HUES48 (cell line): Measurements from ENCODE around the gene LSR.

Experiments
- H3K27ac ChIP-seq: one replicate; pipeline ENCODE4 v1.7.0; 2013; ENCODE audit warnings: low read depth, low read length, inconsistent platforms
- H3K27me3 ChIP-seq: 2 replicates; pipeline ENCODE4 v1.6.1; 2013; ENCODE audit warnings: mild to moderate bottlenecking, low read length; ENCODE audit not compliant: control insufficient read depth, insufficient read depth
- H3K36me3 ChIP-seq: 2 replicates; pipeline ENCODE4 v1.6.1; 2013; ENCODE audit warnings: low read length; ENCODE audit not compliant: control insufficient read depth, insufficient read depth
- H3K4me1 ChIP-seq: 2 replicates; pipeline ENCODE4 v1.6.1; 2013; ENCODE audit warnings: mild to moderate bottlenecking, low read length; ENCODE audit not compliant: control insufficient read depth, insufficient read depth
- H3K4me3 ChIP-seq: 2 replicates; pipeline ENCODE4 v1.5.1; 2013; ENCODE audit warnings: mild to moderate bottlenecking, low read depth, low read length
- H3K9ac ChIP-seq: 2 replicates; pipeline ENCODE4 v1.6.1; 2013; ENCODE audit warnings: mild to moderate bottlenecking, low read depth, low read length, moderate library complexity
- H3K9me3 ChIP-seq: 2 replicates; pipeline ENCODE4 v1.6.1; 2013; ENCODE audit warnings: low read length; ENCODE audit not compliant: control insufficient read depth, insufficient read depth

The LSR gene

DNA sequence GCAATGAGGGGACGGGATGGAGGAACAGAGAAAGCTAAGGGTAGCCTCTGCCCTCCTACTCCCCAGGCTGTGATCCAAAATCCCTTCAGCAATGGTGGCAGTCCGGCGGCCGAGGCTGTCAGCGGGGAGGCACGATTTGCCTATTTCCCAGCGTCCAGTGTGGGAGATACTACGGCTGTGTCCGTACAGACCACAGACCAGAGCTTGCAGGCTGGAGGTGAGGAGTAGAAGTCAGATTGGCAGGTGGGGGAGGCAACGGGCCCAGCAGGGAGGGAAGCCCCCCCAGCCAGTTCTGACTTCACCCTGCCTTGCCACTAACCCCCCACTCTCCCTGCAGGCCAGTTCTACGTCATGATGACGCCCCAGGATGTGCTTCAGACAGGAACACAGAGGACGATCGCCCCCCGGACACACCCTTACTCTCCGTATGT, 21.6 kb downstream of the LSR start:
- H3K27me3 ChIP-seq: no peaks in the 10 kb centered on the region
- H3K9ac ChIP-seq: no peak overlapping the region
- no peak overlapping the region for H3K4me3 ChIP-seq
- no peak overlapping the region for H3K27ac ChIP-seq
- peaks cover 7% of the 10 kb centered on the region; the same call in 1 of the 2 replicates for H3K4me1 ChIP-seq
- H3K9me3 ChIP-seq: no peaks in the 10 kb centered on the region
- peaks cover 61% of the 10 kb centered on the region for H3K36me3 ChIP-seq

DNA sequence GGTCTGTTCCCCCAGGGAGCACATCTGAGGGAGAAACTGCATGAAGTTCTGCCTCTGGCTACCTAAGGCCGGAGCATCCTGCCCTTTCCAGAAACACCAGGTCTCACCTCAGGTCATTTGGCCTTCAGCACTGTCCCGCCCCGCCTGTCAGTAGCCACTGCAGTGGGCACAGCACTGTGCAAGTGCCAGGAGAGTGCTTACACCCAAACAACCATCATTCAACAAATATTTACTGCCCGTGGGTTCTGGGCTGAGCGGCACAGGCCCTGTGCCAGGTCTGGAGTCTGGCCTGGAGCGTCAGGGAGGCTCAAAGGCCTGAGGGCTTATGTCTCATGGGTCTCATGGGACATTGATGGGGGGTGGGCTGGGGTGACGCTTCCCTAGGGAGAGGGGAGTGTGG, 22.7 kb downstream of the LSR start:
- Histone ChIP-seq H3K9me3 (no peaks in the 10 kb centered on the region), H3K36me3 (peaks cover 63% of the 10 kb centered on the region), H3K4me1 (peaks cover 7% of the 10 kb centered on the region; the same call in 1 of the 2 replicates), H3K27me3 (no peaks in the 10 kb centered on the region), H3K9ac (no peak overlapping the region), H3K4me3 (no peak overlapping the region), H3K27ac (no peak overlapping the region)

DNA sequence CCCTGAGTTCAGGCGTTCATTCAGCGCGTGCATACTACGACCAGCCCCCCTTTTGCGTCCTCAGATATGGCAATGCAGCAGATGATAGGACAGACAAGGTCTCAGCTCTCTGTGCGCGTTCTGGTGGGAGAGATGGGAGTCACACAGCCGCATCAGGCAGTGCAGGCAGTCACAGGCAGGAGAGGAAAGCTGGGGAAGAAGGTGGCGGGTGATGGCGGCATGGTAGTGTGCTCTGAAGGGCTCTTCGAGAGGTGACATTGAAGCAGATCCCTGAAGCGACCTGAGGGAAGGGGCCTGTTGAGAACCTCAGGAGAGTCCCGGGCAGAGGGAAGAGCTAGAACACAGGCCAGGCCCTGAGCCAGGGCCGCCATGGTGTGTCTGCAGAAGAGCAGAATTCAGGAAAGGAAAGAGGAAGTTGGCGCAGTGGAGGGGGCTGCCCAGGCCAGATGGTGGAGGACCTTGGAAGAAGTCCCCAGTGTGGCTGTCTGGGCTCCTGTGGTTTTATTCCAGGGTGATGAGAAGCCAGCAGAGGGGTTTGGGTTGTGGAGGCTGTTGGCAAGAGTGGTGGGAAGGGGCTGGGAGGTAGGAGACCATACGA, 23.4 kb downstream of the LSR start:
- H3K4me3 ChIP-seq: no peak overlapping the region
- H3K4me1 ChIP-seq: peaks cover 4% of the 10 kb centered on the region; the same call in 1 of the 2 replicates
- H3K9me3 ChIP-seq: no peaks in the 10 kb centered on the region
- H3K27me3 ChIP-seq: no peaks in the 10 kb centered on the region
- H3K27ac ChIP-seq: no peak overlapping the region
- no peak overlapping the region for H3K9ac ChIP-seq
- peaks cover 61% of the 10 kb centered on the region for H3K36me3 ChIP-seq

DNA sequence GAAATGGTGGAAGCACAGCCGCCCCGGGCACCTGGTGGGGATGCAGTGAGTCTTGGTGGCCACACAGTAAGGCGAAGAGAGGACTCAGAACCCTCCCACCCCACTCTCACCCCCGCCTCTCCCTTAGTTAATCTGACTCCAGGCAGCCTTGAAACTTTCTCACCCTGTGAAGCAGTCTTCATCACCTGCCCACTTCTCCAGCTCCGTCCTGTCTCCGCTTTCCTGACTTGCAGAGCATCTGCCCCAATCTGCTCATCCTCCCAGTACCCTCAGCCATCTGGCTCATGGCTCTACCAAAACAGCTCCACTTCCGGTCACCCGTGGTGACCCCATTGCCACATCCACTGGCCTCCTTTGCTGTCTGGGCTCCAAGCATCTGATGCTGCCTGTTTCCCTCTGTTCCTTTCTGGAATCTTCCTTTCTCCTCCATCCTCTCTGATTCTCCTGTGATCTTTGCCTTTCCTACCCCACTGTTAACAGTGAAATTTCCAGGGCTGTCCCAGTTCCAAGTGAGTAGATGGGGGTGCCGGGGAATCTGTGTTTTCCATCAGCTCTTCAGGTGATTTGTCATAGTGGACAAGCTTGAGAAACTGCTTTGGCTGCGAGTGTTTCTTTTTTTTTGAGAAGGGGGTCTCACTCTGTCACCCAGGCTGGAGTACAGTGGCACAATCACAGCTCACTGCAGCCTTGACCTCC, 24.3 kb downstream of the LSR start:
- no peak overlapping the region for H3K4me3 ChIP-seq
- H3K4me1 ChIP-seq: no peaks in the 10 kb centered on the region
- no peaks in the 10 kb centered on the region for H3K9me3 ChIP-seq
- peaks cover 62% of the 10 kb centered on the region for H3K36me3 ChIP-seq
- H3K9ac ChIP-seq: no peak overlapping the region
- no peak overlapping the region for H3K27ac ChIP-seq
- no peaks in the 10 kb centered on the region for H3K27me3 ChIP-seq

DNA sequence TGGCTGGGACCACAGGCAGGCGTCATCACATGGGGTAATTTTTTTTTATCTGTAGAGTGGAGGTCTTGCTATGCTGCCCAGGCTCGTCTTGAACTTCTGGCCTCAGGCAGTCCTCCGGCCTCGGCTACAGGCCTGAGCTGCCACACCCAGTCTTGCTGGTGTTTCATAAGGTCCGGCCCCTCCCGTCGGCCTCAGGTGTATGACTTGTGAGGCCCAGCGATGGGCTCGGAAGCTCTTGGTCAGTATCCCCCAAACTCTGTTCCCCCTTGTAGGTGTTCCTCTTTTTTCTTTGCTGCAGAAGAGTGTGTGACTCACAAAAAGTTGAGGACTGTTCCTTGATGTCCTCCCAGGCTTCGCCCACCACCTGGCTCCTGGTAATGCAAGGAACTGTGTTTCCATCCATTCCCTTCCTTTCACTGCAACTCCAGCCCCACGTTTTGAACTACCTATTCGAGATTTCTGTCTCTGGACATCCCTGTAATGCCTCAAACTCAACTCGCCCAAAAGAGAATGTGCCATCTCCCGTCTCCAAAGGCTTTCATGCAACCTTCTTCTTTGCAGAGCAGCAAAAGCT, 25.0 kb downstream of the LSR start:
- H3K27me3 ChIP-seq: no peaks in the 10 kb centered on the region
- H3K27ac ChIP-seq: no peak overlapping the region
- H3K4me1 ChIP-seq: no peaks in the 10 kb centered on the region
- no peak overlapping the region for H3K4me3 ChIP-seq
- H3K9me3 ChIP-seq: no peaks in the 10 kb centered on the region
- peaks cover 68% of the 10 kb centered on the region for H3K36me3 ChIP-seq
- H3K9ac ChIP-seq: no peak overlapping the region

DNA sequence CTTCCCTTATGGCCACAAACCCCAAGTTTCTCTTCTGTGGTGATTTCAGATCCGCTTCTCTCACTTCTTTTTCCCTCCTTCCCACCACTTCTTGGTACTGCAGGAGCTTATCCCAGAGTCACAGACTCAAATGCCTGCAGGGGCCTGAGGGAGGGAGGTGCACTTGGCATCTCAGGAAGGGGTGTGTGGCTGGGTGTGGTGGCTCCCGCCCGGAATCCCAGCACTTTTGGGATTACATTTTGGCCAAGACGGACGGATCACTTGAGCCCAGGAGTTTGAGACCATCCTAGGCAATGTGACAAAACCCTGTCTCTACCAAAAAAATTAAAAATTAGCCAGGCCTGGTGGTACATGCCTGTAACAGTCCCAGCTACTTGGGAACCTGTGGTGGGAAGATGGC, 25.5 kb downstream of the LSR start:
- Histone ChIP-seq H3K9me3 (no peaks in the 10 kb centered on the region), H3K4me1 (no peaks in the 10 kb centered on the region), H3K36me3 (peaks cover 73% of the 10 kb centered on the region)

DNA sequence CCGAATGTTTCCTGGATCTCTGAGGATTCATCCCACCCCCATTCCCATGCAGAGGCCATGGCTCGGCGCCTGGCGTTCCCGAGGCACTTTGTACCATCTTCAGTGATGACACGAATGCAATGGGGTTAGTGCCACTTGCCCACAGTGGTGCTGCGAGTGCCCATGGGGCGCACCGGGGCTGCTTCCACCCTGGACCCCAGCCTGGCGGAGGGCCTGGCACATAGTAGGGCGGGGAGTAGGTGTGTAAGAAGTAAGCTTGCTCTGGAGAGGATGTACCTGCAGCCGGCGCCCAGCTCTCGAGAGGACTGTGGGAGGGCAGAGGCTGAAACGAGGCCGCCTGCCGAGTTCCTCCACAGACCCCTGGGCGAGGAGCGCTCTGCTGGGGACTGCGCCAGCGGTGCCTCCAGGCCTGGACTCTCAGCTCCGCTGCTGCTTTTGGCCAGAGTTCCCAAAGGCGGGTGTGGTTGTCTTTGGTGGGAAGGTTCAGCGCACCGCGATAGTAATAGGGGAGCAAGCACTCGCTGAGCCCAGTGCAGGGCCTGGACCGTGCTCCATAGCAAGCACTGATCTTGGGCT, 28.0 kb downstream of the LSR start:
- Histone ChIP-seq H3K4me1 (no peaks in the 10 kb centered on the region), H3K9me3 (no peaks in the 10 kb centered on the region), H3K27me3 (no peaks in the 10 kb centered on the region), H3K4me3 (no peak overlapping the region), H3K9ac (no peak overlapping the region), H3K36me3 (peaks cover 57% of the 10 kb centered on the region), H3K27ac (no peak overlapping the region)

More for the DNA sequence above, 25.5 kb downstream of the LSR start:
- no peaks in the 10 kb centered on the region for H3K27me3 ChIP-seq
- no peak overlapping the region for H3K27ac ChIP-seq
- no peak overlapping the region for H3K4me3 ChIP-seq
- no peak overlapping the region for H3K9ac ChIP-seq

DNA sequence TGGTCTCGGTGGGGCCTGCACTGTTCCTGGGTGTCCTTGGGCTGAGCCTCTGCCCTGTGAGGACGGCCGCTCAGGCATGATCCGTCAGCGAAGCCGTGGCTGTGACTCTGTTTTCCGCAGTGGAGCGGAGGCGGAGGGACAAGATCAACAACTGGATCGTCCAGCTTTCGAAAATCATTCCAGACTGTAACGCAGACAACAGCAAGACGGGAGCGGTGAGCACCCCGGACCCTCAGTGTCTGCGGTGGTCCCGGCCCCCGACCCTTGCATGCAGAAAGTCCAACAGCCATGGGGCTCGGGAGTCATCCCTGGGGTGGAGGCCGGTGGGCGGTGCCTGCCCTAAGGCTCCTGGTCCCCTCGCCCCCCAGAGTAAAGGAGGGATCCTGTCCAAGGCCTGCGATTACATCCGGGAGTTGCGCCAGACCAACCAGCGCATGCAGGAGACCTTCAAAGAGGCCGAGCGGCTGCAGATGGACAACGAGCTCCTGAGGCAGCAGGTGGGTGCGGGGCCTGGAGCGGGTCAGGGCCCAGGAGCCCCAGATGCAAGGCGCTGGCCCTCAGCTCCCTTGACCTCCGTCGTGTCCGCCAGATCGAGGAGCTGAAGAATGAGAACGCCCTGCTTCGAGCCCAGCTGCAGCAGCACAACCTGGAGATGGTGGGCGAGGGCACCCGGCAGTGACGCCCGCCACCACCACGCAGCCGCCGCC, 29.9 kb downstream of the LSR start:
- no peaks in the 10 kb centered on the region for H3K27me3 ChIP-seq
- H3K9me3 ChIP-seq: no peaks in the 10 kb centered on the region
- no peak overlapping the region for H3K4me3 ChIP-seq
- no peaks in the 10 kb centered on the region for H3K4me1 ChIP-seq
- no peak overlapping the region for H3K27ac ChIP-seq
- peaks cover 38% of the 10 kb centered on the region for H3K36me3 ChIP-seq
- H3K9ac ChIP-seq: no peak overlapping the region

DNA sequence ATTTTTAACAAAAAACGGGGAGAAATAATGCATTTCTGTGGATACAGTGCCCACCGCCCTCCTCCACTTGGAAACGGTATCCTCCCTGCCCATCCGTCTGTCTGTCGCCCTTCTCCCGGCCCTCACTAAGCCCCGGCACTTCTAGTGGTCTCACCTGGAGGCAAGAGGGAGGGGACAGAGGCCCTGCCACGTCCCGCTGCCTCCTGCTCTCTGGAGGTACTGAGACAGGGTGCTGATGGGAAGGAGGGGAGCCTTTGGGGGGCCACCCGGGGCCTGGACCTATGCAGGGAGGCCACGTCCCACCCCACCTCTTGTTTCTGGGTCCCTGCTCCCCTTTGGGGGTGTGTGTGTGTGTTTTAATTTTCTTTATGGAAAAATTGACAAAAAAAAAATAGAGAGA, 30.6 kb downstream of the LSR start:
- Histone ChIP-seq H3K27ac (no peak overlapping the region), H3K27me3 (no peaks in the 10 kb centered on the region), H3K4me1 (no peaks in the 10 kb centered on the region), H3K4me3 (no peak overlapping the region), H3K36me3 (peaks cover 32% of the 10 kb centered on the region), H3K9ac (no peak overlapping the region), H3K9me3 (no peaks in the 10 kb centered on the region)

DNA sequence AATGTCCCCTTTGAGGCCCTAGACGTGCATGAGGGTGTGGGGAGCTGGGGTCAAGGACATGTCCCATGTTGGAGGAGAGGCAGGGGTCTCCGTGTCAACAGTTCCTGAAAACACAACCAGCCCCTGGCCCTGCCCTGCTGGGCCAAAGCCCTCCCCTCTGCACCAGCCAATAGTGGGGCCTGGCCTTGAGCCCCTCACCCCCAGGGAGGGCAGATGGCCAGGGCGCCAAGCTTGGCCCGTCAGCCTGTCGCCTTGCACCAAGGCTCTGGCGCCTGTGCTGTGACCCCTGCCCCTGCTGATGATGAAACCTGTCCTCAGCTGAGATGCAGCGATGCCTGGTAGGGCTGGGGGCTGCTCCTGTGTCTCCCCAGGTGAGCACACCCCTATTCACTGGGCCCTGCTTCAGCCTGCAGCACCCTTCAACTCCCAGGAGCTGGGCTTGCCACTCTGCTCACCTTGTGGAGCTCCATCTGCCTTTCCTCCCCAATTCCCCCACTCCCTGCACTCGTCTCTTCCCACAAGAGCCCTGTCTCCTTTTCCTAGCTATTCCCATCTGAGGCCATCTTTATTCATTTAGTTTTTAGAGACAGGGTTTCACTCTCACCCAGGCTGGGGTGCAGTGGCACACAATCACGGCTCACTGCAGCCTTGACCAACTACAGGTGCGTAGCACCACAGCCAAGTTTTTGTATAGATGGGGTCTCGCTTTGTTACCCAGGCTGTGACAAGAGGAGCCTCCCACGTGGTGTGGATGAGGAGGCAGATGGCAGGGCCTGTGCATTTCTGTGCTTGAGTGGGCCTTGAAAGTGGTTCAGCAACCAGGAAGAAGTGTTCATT, 31.4 kb downstream of the LSR start:
- H3K4me3 ChIP-seq: no peak overlapping the region
- no peaks in the 10 kb centered on the region for H3K27me3 ChIP-seq
- H3K9me3 ChIP-seq: no peaks in the 10 kb centered on the region
- peaks cover 28% of the 10 kb centered on the region for H3K36me3 ChIP-seq
- peaks cover 6% of the 10 kb centered on the region; the same call in 1 of the 2 replicates for H3K4me1 ChIP-seq
- no peak overlapping the region for H3K27ac ChIP-seq
- H3K9ac ChIP-seq: no peak overlapping the region
